Measurements from ENCODE around the gene TRABD2B.

TRABD2B gene

GRCh38 chr1:48025076-48025475, 27.9 kb upstream of the TRABD2B start:
- intact Hi-C loops (cut with DNase I) = no loop called here
- DNase-seq = no peak

GRCh38 chr1:48023488-48023887, 26.3 kb upstream of the TRABD2B start:
- no peak for DNase-seq
- intact Hi-C loops (cut with DNase I) = no loop called here

DNA sequence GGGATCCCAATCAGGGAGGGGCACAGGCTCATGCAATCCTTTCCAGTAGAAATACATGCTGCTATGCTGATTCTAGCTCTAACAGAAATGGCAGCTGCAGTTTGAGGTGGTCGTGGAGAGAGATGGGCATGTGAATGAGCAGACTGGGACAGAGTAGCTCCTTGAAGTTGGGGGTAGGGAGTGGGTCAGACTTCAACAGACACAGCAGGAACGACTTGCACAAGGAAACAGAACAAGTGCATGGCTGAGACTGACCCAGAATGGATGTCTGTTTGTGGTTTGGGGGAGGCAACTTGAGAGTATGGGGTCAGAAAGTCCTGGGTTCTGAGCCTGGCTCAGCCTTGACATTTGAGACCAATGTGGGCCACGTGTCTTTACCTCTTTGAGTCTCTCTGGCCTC, 25.1 kb upstream of the TRABD2B start:
- intact Hi-C loops (cut with DNase I) = no loop called here
- DNase-seq = no peak

GRCh38 chr1:48021792-48022191, 24.6 kb upstream of the TRABD2B start:
- DNase-seq = no peak
- intact Hi-C loops (cut with DNase I) = no loop called here

- intact Hi-C loops (cut with DNase I) = no loop called here
- peak in 8 of 42 donors; percentile 16 to 51 (median 30) for DNase-seq
Observed at GRCh38 chr1:48019714-48020315, 22.6 kb upstream of the TRABD2B start.

- DNase-seq = peak in 1 of 42 donors; percentile 4
- intact Hi-C loops (cut with DNase I) = no loop called here
Observed at GRCh38 chr1:48018799-48019198, 21.6 kb upstream of the TRABD2B start.

- DNase-seq = no peak
- intact Hi-C loops (cut with DNase I) = no loop called here
Observed at GRCh38 chr1:48017716-48018115, 20.5 kb upstream of the TRABD2B start.

DNA sequence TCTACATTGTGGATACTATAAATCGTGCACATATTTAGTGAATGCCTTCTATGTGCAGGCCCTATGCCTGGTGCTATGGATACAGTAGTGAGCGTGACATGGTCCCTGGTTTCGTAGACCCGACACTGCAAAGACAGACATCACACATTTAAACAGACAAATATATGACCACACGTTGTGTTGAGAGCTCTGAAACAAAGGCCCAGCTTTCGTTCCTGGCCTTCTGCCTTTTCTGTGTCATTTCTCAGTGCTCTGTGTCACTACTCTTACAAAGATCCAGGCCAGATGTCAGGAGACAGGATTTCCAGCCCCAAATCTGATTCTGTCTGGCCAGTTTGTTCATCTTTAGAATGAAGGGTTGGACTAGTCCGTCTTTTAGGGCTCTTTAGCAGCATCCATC, 19.3 kb upstream of the TRABD2B start:
- peak in 2 of 42 donors; percentile 5 to 10 for DNase-seq
- intact Hi-C loops (cut with DNase I) = no loop called here

- intact Hi-C loops (cut with DNase I) = no loop called here
- DNase-seq = no peak
Observed at GRCh38 chr1:48013270-48013669, 16.1 kb upstream of the TRABD2B start.

DNA sequence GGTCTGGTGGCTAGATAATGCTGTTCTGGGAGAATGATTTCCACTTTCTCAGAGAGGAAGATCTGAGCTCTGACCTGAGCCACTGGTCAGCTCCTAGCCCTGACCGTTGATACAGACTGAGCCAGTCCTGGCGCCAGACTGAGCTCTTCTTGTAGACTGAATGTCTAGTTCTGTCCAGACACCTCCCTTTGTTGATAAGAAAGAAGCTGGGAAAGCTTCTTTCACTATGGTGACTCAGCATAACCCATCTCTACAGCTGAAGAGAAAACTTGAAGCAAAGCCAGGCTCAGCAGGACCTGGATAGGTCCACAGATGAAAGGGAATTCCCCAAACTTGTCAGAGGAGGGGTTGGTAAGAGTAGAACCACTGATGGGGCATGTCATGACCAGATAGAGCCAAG, 9.9 kb upstream of the TRABD2B start:
- no peak for DNase-seq
- intact Hi-C loops (cut with DNase I) = no loop called here

DNA sequence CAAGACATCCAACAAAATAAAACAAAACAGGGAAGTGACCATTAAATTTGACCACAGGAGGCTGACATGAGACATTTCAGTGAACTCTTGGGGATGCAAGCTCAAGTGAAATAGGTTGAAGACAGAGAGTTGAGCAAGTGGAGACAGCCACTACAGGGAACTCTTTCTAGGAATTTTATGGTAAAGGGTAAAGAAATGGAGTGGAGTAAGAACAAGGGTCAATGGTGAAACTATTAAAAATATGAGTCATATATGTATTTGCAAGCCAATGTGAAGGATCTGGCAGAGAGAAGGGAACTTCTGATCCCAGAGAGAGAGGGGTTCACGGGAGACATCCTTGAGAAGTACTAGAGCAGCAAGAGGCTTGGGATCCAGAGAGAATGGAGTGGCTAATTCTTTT, 9.1 kb upstream of the TRABD2B start:
- no peak for DNase-seq

GRCh38 chr1:48005253-48006117, 8.3 kb upstream of the TRABD2B start:
- intact Hi-C loops (cut with DNase I) = no loop called here
- DNase-seq = no peak

More for the DNA sequence above, 9.1 kb upstream of the TRABD2B start:
- intact Hi-C loops (cut with DNase I) = no loop called here

- DNase-seq = no peak
- intact Hi-C loops (cut with DNase I) = no loop called here
Observed at GRCh38 chr1:48003741-48004531, 6.8 kb upstream of the TRABD2B start.

DNA sequence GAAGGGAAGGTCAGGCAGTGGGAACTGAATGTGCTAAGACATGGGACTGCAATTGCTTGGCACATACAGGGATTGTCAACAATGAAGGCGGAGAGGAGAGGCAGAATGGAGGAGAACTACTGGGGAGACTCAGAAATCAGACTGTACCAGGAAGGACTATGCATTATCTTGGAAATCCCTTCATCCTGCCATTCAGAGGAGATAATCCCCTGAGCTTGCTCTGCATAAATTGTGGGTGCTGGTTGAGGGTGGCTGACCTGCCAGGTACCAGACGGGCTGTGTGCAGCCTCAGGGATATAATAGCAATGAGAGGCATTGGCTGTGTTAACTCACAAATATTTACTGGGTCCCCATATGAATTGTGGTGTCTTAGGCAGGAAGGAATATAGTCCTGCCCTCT, 5.0 kb upstream of the TRABD2B start:
- intact Hi-C loops (cut with DNase I) = no loop called here
- no peak for DNase-seq

DNA sequence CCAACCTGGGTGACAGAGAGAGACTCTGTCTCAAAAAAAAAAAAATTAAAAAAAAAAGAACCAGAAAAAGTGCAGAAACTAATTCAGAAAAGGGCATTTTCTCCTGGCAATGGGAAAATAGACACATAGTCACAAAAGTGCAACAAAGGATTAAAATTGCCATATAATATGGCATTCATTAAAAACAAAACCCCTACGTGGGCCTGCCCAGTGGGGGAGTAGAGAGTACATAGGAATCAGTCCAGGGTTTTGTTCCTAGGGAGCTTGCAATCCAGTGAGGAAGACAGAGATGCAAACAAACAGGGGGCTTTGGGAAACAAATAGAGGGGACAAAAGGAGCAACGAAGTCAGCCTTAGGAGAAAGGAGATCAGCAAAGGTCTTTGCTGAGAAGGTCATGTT, 4.5 kb upstream of the TRABD2B start:
- DNase-seq = no peak
- intact Hi-C loops (cut with DNase I) = no loop called here

DNA sequence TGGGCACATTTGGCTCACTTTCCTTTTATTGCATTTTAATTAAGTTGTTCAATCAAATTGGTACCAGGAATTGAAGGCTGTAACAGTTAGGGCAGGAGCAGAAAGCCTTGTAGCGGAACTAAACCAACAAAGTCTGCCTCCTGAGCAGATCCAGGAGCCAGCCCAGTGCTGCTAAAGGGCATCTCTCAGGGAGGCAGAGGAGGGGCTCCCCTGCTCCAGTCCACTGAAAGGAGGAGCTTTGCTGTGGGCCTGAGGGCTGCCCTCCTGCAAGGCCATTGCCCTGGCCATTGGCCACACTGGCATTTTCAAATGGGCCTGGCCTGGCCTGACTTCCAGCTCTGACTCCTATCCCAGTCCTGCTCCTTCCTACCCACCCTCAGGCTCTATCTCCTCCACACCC, 3.7 kb upstream of the TRABD2B start:
- no peak for DNase-seq

DNA sequence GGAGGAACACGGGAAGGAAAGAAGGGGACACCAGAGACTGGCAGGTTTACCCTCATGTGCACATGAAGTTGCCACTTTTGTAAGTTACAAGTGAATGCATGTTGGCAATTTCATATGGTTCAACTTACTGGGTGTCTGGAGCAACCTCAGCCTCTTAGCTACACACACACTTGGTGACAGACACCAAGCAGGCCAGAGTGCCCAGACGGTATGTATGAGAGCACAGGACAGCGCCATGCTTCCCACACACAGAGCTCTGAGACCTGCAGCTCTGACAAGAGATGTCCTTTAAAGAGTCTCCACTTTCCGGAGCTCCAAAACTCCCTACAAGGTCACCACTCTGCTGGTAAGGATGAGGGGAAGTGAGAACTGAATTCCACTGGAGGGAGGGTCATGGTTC, 1.9 kb upstream of the TRABD2B start:
- DNase-seq = no peak
- intact Hi-C loops (cut with DNase I) = no loop called here

More for the DNA sequence above, 3.7 kb upstream of the TRABD2B start:
- intact Hi-C loops (cut with DNase I) = no loop called here

DNA sequence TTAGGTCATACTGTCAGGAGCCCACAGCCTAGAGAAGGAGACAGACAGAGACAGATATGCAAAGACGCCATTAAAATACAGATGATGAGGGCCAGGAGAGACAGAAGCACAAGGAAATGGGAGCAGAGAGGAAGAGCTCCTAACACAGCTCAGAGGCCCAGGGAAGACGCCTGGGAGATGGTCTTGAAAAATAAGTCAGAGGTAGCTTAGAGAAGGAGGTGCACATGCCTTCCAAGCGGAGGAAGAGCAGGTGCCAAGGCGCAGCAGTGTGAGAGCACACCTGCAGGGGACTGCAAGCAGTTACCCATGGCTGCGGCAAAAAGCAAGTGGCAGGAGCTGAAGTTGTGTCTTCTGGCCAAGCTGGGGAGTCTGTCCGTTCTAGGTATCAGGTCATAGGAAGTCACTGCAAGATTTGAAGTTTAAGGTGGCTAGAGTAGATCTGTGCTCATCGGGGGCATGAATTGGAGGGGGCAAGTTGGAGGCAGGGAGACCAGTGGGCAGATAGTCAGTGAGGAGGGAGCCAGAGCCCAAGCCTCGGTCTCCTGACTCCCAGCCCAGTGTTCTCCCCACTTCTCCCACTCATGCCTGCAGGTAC, 1.3 kb upstream of the TRABD2B start:
- intact Hi-C loops (cut with DNase I) = no loop called here
- DNase-seq = no peak

- intact Hi-C loops (cut with DNase I) = loop anchor here (2.0 kb wide), 1 partner anchor 64 kb away; no protein-coding TSS in a partner anchor
- peak in 4 of 42 donors; percentile 9 to 32 (median 16) for DNase-seq
Observed at GRCh38 chr1:47996406-47997226, 569 bp downstream of the TRABD2B start.

Data from head of caudate nucleus (tissue), 42 donors.